K562 (cell line): ENCODE measurements around the gene GH2. TPM values are rescaled to one million over a fixed set of nuclear protein-coding genes. Genes with fewer than 3 reads are reported as not detected.

Source experiments
- ATAC-seq: fragments of 200-7000 bp; cut with Tn5 transposase; 3 replicates; pipeline ENCODE4 v1.9.1; 2020; ENCODE audit warnings: moderate library complexity
- BruUV-seq: library from RNA; stranded (reverse); fragments of 400-500 nt; replicated peaks from 2 replicates; lab custom pipeline; 2021; lab: Mats Ljungman, UMichigan
- CTCF ChIA-PET: fragments of 300-600 bp; formaldehyde crosslinking; extraction: SDS; loops from one replicate; lab custom pipeline; 2021; ENCODE audit warnings: low intra/inter-chr PET ratio; lab: Yijun Ruan, JAX
- POLR2A ChIA-PET: fragments of 300-600, 350-650 bp; sonication (Branson Sonifier 250); formaldehyde crosslinking; extraction: SDS; loops from one replicate; lab custom pipeline; 2021; ENCODE audit warnings: antibody characterized with exemption, inconsistent platforms; lab: Yijun Ruan, JAX
- DNase-seq, 4 experiments: peaks; one replicate each; pipeline versions ENCODE4 v3.0.0 to v3.0.0-alpha.2; 2011 to 2018; ENCODE audit warnings: low spot score in 3 of 4, mixed read lengths in 3 of 4; ENCODE audit errors: extremely low read depth in 1 of 4
- FAIRE-seq: peaks from 2 replicates; lab custom pipeline; 2011; peaks lifted over from hg19 to GRCh38; lab: Jason Lieb, UNC
- H2AFZ ChIP-seq: 2 replicates; pipeline ENCODE4 v1.6.0; 2011; ENCODE audit warnings: low read depth, low read length, control low read depth, inconsistent platforms
- H3K27ac ChIP-seq: fragments of 200-600 bp; 3 replicates; pipeline ENCODE4 v1.8.0; 2011; ENCODE audit warnings: low read depth, mild to moderate bottlenecking, control low read depth, inconsistent platforms, low read length, moderate library complexity, mixed read lengths; ENCODE audit errors: extremely low read depth
- H3K27me3 ChIP-seq, 2 experiments: fragments of 300-600 bp in 1 of 2; 2 replicates in 1 of 2; 3 replicates in 1 of 2; pipeline versions ENCODE4 v1.6.0 to v1.8.0; 2011; ENCODE audit warnings: inconsistent platforms in 2 of 2, low read length in 2 of 2, mild to moderate bottlenecking in 1 of 2, mixed read lengths in 1 of 2, moderate library complexity in 1 of 2; ENCODE audit not compliant: control insufficient read depth in 2 of 2, insufficient read depth in 2 of 2
- H3K36me3 ChIP-seq: fragments of 300-600 bp; 3 replicates; pipeline ENCODE4 v1.8.0; 2011; ENCODE audit warnings: mild to moderate bottlenecking, low read length, inconsistent platforms; ENCODE audit not compliant: control insufficient read depth, insufficient read depth
- H3K4me1 ChIP-seq, 2 experiments: fragments of 200-600 bp in 1 of 2; replicated peaks in 1 of 2; 2 replicates in 1 of 2; 3 replicates in 1 of 2; pipeline versions ENCODE4 v1.5.1 to v1.8.0; 2011; ENCODE audit warnings: inconsistent platforms in 2 of 2, low read length in 2 of 2, mild to moderate bottlenecking in 1 of 2, mixed read lengths in 1 of 2, moderate library complexity in 1 of 2; ENCODE audit not compliant: control insufficient read depth in 2 of 2, insufficient read depth in 2 of 2
- H3K4me2 ChIP-seq: 2 replicates; pipeline ENCODE4 v1.6.1; 2011; ENCODE audit warnings: low read length, control low read depth, inconsistent platforms, mixed read lengths; ENCODE audit not compliant: insufficient read depth
- H3K4me3 ChIP-seq: fragments of 200-600 bp; sonication (generic), shearing (Covaris generic); 2 replicates; pipeline ENCODE4 v1.5.1; 2016; ENCODE audit warnings: control low read depth, inconsistent platforms
- H3K79me2 ChIP-seq: fragments of 200-600 bp; 3 replicates; pipeline ENCODE4 v1.8.0; 2011; ENCODE audit warnings: low read length, inconsistent platforms; ENCODE audit not compliant: control insufficient read depth, insufficient read depth
- H3K9ac ChIP-seq, 2 experiments: 2 replicates each; pipeline versions ENCODE4 v1.6.0 to v1.6.1; 2011; ENCODE audit warnings: low read depth in 2 of 2, low read length in 2 of 2, control low read depth in 1 of 2, inconsistent platforms in 1 of 2, mild to moderate bottlenecking in 1 of 2, mixed read lengths in 1 of 2; ENCODE audit not compliant: insufficient read depth in 1 of 2
- H3K9me1 ChIP-seq: one replicate; pipeline ENCODE4 v1.6.0; 2011; ENCODE audit warnings: inconsistent platforms, mild to moderate bottlenecking, low read length, moderate library complexity; ENCODE audit not compliant: control insufficient read depth, insufficient read depth
- H3K9me3 ChIP-seq: replicated peaks from 2 replicates; pipeline ENCODE4 v1.5.1; 2011; ENCODE audit warnings: low read depth, low read length, inconsistent platforms; ENCODE audit not compliant: control insufficient read depth, insufficient read depth
- H4K20me1 ChIP-seq: replicated peaks from 2 replicates; pipeline ENCODE4 v1.6.1; 2011; ENCODE audit warnings: low read length, inconsistent platforms, mixed read lengths; ENCODE audit not compliant: control insufficient read depth, insufficient read depth
- BMI1 ChIP-seq: fragments of 150-350 bp; IDR thresholded peaks from 2 replicates; pipeline ENCODE4 v1.6.1; 2014; ENCODE audit warnings: low read length
- GATA2 ChIP-seq: sonication (generic); formaldehyde crosslinking; IDR thresholded peaks from 2 replicates; pipeline ENCODE4 v1.4.0; 2020; ENCODE audit warnings: mild to moderate bottlenecking, missing genetic modification reagents
- GTF2A2 ChIP-seq: IDR thresholded peaks from 2 replicates; pipeline ENCODE4 v1.6.1; 2016; ENCODE audit warnings: mild to moderate bottlenecking, missing genetic modification characterization, missing compliant biosample characterization
- HOMEZ ChIP-seq: fragments of 250-450 bp; sonication (Bioruptor Pico); IDR thresholded peaks from 2 replicates; pipeline ENCODE4 v1.4.0; 2020; ENCODE audit warnings: mild to moderate bottlenecking, moderate library complexity
- MAFK ChIP-seq: IDR thresholded peaks from 2 replicates; pipeline ENCODE4 v1.6.1; 2011; ENCODE audit warnings: low read length, improper control_type of control experiment
- POLR2H ChIP-seq: IDR thresholded peaks from 2 replicates; pipeline ENCODE4 v1.6.1; 2016; ENCODE audit warnings: missing genetic modification characterization, low read depth, mild to moderate bottlenecking, control low read depth, missing compliant biosample characterization, moderate library complexity
- PYGO2 ChIP-seq: fragments of 450-650 bp; IDR thresholded peaks from 2 replicates; pipeline ENCODE4 v1.6.1; 2016; ENCODE audit warnings: mild to moderate bottlenecking, missing genetic modification characterization, moderate library complexity, missing compliant biosample characterization
- SREBF1 ChIP-seq: fragments of 150-350 bp; IDR thresholded peaks from 2 replicates; pipeline ENCODE4 v1.6.1; 2014; ENCODE audit warnings: antibody characterized with exemption, low read depth, low read length, borderline replicate concordance
- TOE1 ChIP-seq, 2 experiments: fragments of 450-650 bp in 1 of 2; sonication (generic) in 1 of 2; formaldehyde crosslinking in 1 of 2; IDR thresholded peaks; 2 replicates each; pipeline versions ENCODE4 v1.7.1 to v1.8.0; 2016 to 2022; ENCODE audit warnings: borderline replicate concordance in 2 of 2, mild to moderate bottlenecking in 2 of 2, antibody characterized with exemption in 1 of 2, inconsistent platforms in 1 of 2, low read depth in 1 of 2, missing genetic modification reagents in 1 of 2, moderate library complexity in 1 of 2
- ZNF518B ChIP-seq: fragments of 250-450 bp; sonication (Bioruptor Pico); IDR thresholded peaks from 2 replicates; pipeline ENCODE4 v1.5.0; 2021; ENCODE audit warnings: mild to moderate bottlenecking, moderate library complexity
- WGBS: fragments of 100-300 bp; shearing (Covaris generic); methylation state at CpG from one replicate; pipeline ENCODE4 v1.1.6; 2016; ENCODE audit warnings: low coverage, mixed read lengths; ENCODE audit not compliant: insufficient coverage; ENCODE audit errors: missing lambda C conversion rate; 5-methylcytosine and 5-hydroxymethylcytosine counted together
- in situ Hi-C: fragments of 300-500 bp; cut with MboI; formaldehyde crosslinking; loops from 4 replicates; pipeline ENCODE4 v1.15.0; 2018; ENCODE audit warnings: inconsistent platforms, mixed read lengths
- intact Hi-C: fragments of 100-400 bp; cut with micrococcal nuclease; formaldehyde crosslinking; loops from 2 replicates; pipeline ENCODE4 v1.14.2; 2022
- polyA plus RNA-seq, 8 experiments: library from polyadenylated mRNA; depleted of rRNA in 4 of 8; stranded (reverse) in 5 of 8; unstranded in 3 of 8; fragments of >200 nt; fragmentation: Nextera tagmentation in 2 of 8; fragmentation: Illumina TruSeq in 1 of 8; extraction: Ambion mirVana in 2 of 8; extraction: Trizol in 1 of 8; gene quantifications; 2 replicates each; pipeline versions ENCODE4 v1.2.1 to v1.2.3, GENCODE V29; 2011 to 2014; ENCODE audit warnings: inconsistent platforms in 1 of 8, missing spikeins in 1 of 8
- total RNA-seq, 7 experiments: library from RNA; depleted of rRNA in 6 of 7; stranded (reverse); fragments of >200 nt in 6 of 7; fragmentation: Illumina TruSeq in 2 of 7; extraction: Trizol in 2 of 7; gene quantifications; 2 replicates each; pipeline versions ENCODE4 v1.2.1 to v1.2.3, GENCODE V29; 2011 to 2021; ENCODE audit warnings: low replicate concordance in 1 of 7
- TF ChIP-seq, protein P1 (sequence below): fragments of 450-650 bp; IDR thresholded peaks from 2 replicates; pipeline ENCODE4 v1.7.1; 2018; ENCODE audit warnings: mild to moderate bottlenecking, low read depth; ENCODE audit not compliant: partially characterized antibody

Gene GH2
- total and polyA plus RNA-seq, 9 of the 15 experiments (the other 6 are each of a cell fraction or from before 2014, with no cell fraction given): not detected

GRCh38 chr17:63848834-63849689, 32.7 kb downstream of the GH2 start:
- Histone ChIP-seq H3K27me3 (no peaks in the 10 kb centered on the region), H2AFZ (peak overlapping the region; percentile 100), H3K36me3 (peaks cover 5% of the 10 kb centered on the region; the same call in 1 of the 3 replicates), H3K79me2 (peaks cover 30% of the 10 kb centered on the region), H3K27ac (peak overlapping the region; percentile 99), H4K20me1 (no peaks in the 10 kb centered on the region), H3K9ac (peak overlapping the region; percentile 91 to 95), H3K4me2 (peak overlapping the region; percentile 86), H3K9me1 (no peaks in the 10 kb centered on the region), H3K4me3 (peak overlapping the region; percentile 40), H3K9me3 (peaks cover 2% of the 10 kb centered on the region; the same call in 1 of the 2 replicates), H3K4me1 (peaks cover 22 to 26% of the 10 kb centered on the region in 2 experiments; a peak in 4 of 5 replicates)
- under 1% methylated on average over 50 of the region's 82 CpGs for WGBS
- POLR2A ChIA-PET: interaction anchor here (0.6 to 1.7 kb wide), 9 partner anchors 9 to 76 kb away, joined by 3 to 10 read pairs (median 6); partner anchors contain the start of genes CCDC47 and PSMC5
- CTCF ChIA-PET: interaction anchor here (0.6 kb wide), 1 partner anchor 1371 kb away, joined by 3 read pairs; no protein-coding TSS in a partner anchor
- DNase-seq (peak; percentile 92 to 99 (median 96)), ATAC-seq (peak; percentile 93), FAIRE-seq (peak; percentile 89)
- in situ Hi-C loops: loop anchor here (25.0 kb wide), 1 partner anchor 412 kb away; the partner anchor contains the start of gene CYB561
- intact Hi-C loops: loop anchor here (10.0 kb wide), 2 partner anchors 224 to 414 kb away; partner anchors contain the start of gene MAP3K3
- TSS peak; percentile 69 for BruUV-seq
- TF ChIP-seq PYGO2 (tag) (no peak), ZNF518B (CRISPR knock-in tag) (no peak), GATA2 (CRISPR knock-in tag) (no peak), HOMEZ (0 out of 2 replicates have a peak, but pooled peaks have one; percentile 77), GTF2A2 (peak; percentile 75), BMI1 (no peak), TOE1 (IDR thresholded peaks at IDR 0.05; ENCODE audit: borderline replicate concordance) (peak; percentile 99), TOE1 (CRISPR knock-in tag; IDR thresholded peaks at IDR 0.05; ENCODE audit: borderline replicate concordance, low read depth) (peak; percentile 89; the same call in 1 of the 2 replicates), SREBF1 (peak; percentile 93), POLR2H (peak; percentile 44; the same call in 1 of the 2 replicates), MAFK (0 out of 2 replicates have a peak, but pooled peaks have one; percentile 1)
- TF ChIP-seq, protein P1, sequence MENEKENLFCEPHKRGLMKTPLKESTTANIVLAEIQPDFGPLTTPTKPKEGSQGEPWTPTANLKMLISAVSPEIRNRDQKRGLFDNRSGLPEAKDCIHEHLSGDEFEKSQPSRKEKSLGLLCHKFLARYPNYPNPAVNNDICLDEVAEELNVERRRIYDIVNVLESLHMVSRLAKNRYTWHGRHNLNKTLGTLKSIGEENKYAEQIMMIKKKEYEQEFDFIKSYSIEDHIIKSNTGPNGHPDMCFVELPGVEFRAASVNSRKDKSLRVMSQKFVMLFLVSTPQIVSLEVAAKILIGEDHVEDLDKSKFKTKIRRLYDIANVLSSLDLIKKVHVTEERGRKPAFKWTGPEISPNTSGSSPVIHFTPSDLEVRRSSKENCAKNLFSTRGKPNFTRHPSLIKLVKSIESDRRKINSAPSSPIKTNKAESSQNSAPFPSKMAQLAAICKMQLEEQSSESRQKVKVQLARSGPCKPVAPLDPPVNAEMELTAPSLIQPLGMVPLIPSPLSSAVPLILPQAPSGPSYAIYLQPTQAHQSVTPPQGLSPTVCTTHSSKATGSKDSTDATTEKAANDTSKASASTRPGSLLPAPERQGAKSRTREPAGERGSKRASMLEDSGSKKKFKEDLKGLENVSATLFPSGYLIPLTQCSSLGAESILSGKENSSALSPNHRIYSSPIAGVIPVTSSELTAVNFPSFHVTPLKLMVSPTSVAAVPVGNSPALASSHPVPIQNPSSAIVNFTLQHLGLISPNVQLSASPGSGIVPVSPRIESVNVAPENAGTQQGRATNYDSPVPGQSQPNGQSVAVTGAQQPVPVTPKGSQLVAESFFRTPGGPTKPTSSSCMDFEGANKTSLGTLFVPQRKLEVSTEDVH: peak; percentile 92
